Keratinocyte (primary cell): Measurements from ENCODE around the gene CFAP73. TPM values are rescaled to one million over a fixed set of nuclear protein-coding genes. Genes with fewer than 3 reads are reported as not detected.

Experiments used
- DNase-seq: peaks from one replicate; pipeline ENCODE4 v3.0.0-alpha.2; 2011; ENCODE audit warnings: low read depth, missing footprints, low spot score
- FAIRE-seq: peaks from 2 replicates; lab custom pipeline; 2011; peaks lifted over from hg19 to GRCh38; lab: Jason Lieb, UNC
- H2AFZ ChIP-seq: 2 replicates; pipeline ENCODE4 v1.6.0; 2012; ENCODE audit warnings: low read length, control low read depth, inconsistent platforms; ENCODE audit not compliant: control insufficient read depth
- H3K27ac ChIP-seq: 2 replicates; pipeline ENCODE4 v1.5.1; 2011; ENCODE audit warnings: low read length; ENCODE audit not compliant: control insufficient read depth, insufficient read depth
- H3K27me3 ChIP-seq: 3 replicates; pipeline ENCODE4 v1.6.0; 2011; ENCODE audit warnings: low read length; ENCODE audit not compliant: control insufficient read depth, insufficient read depth; ENCODE audit errors: extremely low read depth
- H3K36me3 ChIP-seq, 2 experiments: 2 replicates in 1 of 2; 3 replicates in 1 of 2; pipeline ENCODE4 v1.5.1; 2011; ENCODE audit warnings: low read length in 2 of 2, mild to moderate bottlenecking in 1 of 2; ENCODE audit not compliant: control insufficient read depth in 2 of 2, insufficient read depth in 2 of 2; ENCODE audit errors: extremely low read depth in 1 of 2
- H3K4me1 ChIP-seq: 3 replicates; pipeline ENCODE4 v1.5.1; 2011; ENCODE audit warnings: low read length; ENCODE audit not compliant: control insufficient read depth, insufficient read depth; ENCODE audit errors: extremely low read depth
- H3K4me2 ChIP-seq: 3 replicates; pipeline ENCODE4 v1.6.0; 2011; ENCODE audit warnings: low read depth, low read length; ENCODE audit not compliant: control insufficient read depth, insufficient read depth; ENCODE audit errors: extremely low read depth
- H3K4me3 ChIP-seq, 3 experiments: fragments of 200-600 bp in 1 of 3; sonication (generic) in 1 of 3; 2 replicates in 2 of 3; 3 replicates in 1 of 3; pipeline ENCODE4 v1.5.1; 2011 to 2016; ENCODE audit warnings: low read length in 3 of 3, mild to moderate bottlenecking in 3 of 3, control low read depth in 2 of 3, inconsistent platforms in 1 of 3, low read depth in 1 of 3, mixed read lengths in 1 of 3, mixed run types in 1 of 3, moderate library complexity in 1 of 3; ENCODE audit not compliant: control insufficient read depth in 2 of 3, insufficient read depth in 2 of 3; ENCODE audit errors: extremely low read depth in 1 of 3
- H3K79me2 ChIP-seq: 2 replicates; pipeline ENCODE4 v1.6.0; 2012; ENCODE audit warnings: low read length; ENCODE audit not compliant: control insufficient read depth, insufficient read depth
- H3K9ac ChIP-seq: 3 replicates; pipeline ENCODE4 v1.6.0; 2011; ENCODE audit warnings: low read length; ENCODE audit not compliant: control insufficient read depth, insufficient read depth; ENCODE audit errors: extremely low read depth
- H3K9me1 ChIP-seq: 3 replicates; pipeline ENCODE4 v1.6.0; 2011; ENCODE audit warnings: low read length; ENCODE audit not compliant: control insufficient read depth, insufficient read depth; ENCODE audit errors: extremely low read depth
- H3K9me3 ChIP-seq: 2 replicates; pipeline ENCODE4 v1.5.1; 2012; ENCODE audit warnings: low read depth, low read length; ENCODE audit not compliant: control insufficient read depth
- H4K20me1 ChIP-seq: 3 replicates; pipeline ENCODE4 v1.6.0; 2011; ENCODE audit warnings: low read length; ENCODE audit not compliant: control insufficient read depth, insufficient read depth; ENCODE audit errors: extremely low read depth
- EZH2 ChIP-seq: IDR thresholded peaks from one replicate; pipeline ENCODE4 v1.6.1; 2012; ENCODE audit warnings: inconsistent platforms, mild to moderate bottlenecking, low read length, moderate library complexity
- dilution Hi-C: fragments of 300-500 bp; cut with MboI; formaldehyde crosslinking; loops from one replicate; pipeline ENCODE4 v1.7.0; 2020; ENCODE audit warnings: low sequenced_read_pairs; ENCODE audit not compliant: extremely low pct_ligation_motif_present
- polyA plus RNA-seq, 5 experiments: library from polyadenylated mRNA; depleted of rRNA in 3 of 5; stranded (reverse) in 3 of 5; stranded (forward) in 1 of 5; unstranded in 1 of 5; fragments of >200 nt; gene quantifications; 1 replicate in 1 of 5; 2 replicates in 3 of 5; 3 replicates in 1 of 5; pipeline versions ENCODE4 v1.2.1 to v1.2.3, GENCODE V29; 2011 to 2012; ENCODE audit warnings: missing spikeins in 2 of 5, low read depth in 1 of 5, low replicate concordance in 1 of 5
- TF ChIP-seq, protein P1 (sequence below), 3 experiments: IDR thresholded peaks in 1 of 3; conservative IDR thresholded peaks in 1 of 3; optimal IDR thresholded peaks in 1 of 3; 2 replicates in 2 of 3; 3 replicates in 1 of 3; pipeline versions ENCODE3 to v1.5.1; 2011; ENCODE audit warnings: low read length in 3 of 3, mild to moderate bottlenecking in 3 of 3, moderate library complexity in 2 of 3, control low read depth in 1 of 3, inconsistent platforms in 1 of 3; ENCODE audit not compliant: insufficient read depth in 2 of 3; ENCODE audit errors: extremely low read depth in 1 of 3

Gene CFAP73
- polyA plus RNA-seq, 1 donor (not counting 4 experiments of a cell fraction or from before 2014, with no cell fraction given), result not detected

DNA sequence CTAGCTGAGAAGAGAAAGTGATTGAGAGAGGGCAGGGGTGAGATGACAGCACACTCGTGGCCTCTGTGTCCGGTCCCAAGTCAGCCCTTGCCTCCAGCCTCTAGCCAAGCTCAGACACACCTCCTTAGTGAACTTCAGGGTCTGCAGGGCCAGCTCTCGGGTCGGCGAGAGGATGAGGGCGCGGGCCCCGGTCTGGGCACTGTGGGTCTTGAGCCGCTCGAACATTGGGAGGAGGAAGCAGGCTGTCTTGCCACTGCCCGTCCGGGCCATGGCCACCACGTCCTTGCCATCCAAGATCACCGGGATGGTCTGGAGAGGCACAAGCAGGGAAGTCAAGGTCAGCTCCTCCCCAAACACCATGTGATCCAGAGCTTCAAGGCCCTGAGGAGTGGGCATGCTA, 29.5 kb downstream of the CFAP73 start:
- H3K9me1 ChIP-seq, result peaks cover 5% of the 10 kb centered on the region
- H3K4me1 ChIP-seq, result no peaks in the 10 kb centered on the region
- no peak overlapping the region for H3K9ac ChIP-seq
- H3K79me2 ChIP-seq, result peaks cover 33% of the 10 kb centered on the region
- no peaks in the 10 kb centered on the region for H3K9me3 ChIP-seq
- no peak overlapping the region for H3K4me2 ChIP-seq
- no peak for TF ChIP-seq EZH2
- TF ChIP-seq, protein P1, sequence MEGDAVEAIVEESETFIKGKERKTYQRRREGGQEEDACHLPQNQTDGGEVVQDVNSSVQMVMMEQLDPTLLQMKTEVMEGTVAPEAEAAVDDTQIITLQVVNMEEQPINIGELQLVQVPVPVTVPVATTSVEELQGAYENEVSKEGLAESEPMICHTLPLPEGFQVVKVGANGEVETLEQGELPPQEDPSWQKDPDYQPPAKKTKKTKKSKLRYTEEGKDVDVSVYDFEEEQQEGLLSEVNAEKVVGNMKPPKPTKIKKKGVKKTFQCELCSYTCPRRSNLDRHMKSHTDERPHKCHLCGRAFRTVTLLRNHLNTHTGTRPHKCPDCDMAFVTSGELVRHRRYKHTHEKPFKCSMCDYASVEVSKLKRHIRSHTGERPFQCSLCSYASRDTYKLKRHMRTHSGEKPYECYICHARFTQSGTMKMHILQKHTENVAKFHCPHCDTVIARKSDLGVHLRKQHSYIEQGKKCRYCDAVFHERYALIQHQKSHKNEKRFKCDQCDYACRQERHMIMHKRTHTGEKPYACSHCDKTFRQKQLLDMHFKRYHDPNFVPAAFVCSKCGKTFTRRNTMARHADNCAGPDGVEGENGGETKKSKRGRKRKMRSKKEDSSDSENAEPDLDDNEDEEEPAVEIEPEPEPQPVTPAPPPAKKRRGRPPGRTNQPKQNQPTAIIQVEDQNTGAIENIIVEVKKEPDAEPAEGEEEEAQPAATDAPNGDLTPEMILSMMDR (optimal IDR thresholded peaks at IDR 0.05 in 1 of 3, IDR thresholded peaks at IDR 0.05 in 1 of 3, conservative IDR thresholded peaks at IDR 0.05 in 1 of 3; ENCODE audit: extremely low read depth in 1 of 3, insufficient read depth in 2 of 3, low read length in 3 of 3), result no peak
- H2AFZ ChIP-seq, result no peak overlapping the region
- no peaks in the 10 kb centered on the region for H3K27me3 ChIP-seq
- dilution Hi-C loops, result no loop called here
- H3K27ac ChIP-seq, result no peak overlapping the region
- FAIRE-seq, result no peak
- H4K20me1 ChIP-seq, result peaks cover 2% of the 10 kb centered on the region
- no peak for DNase-seq
- peaks cover 39 to 40% of the 10 kb centered on the region in 2 experiments for H3K36me3 ChIP-seq
- H3K4me3 ChIP-seq, result no peak overlapping the region

DNA sequence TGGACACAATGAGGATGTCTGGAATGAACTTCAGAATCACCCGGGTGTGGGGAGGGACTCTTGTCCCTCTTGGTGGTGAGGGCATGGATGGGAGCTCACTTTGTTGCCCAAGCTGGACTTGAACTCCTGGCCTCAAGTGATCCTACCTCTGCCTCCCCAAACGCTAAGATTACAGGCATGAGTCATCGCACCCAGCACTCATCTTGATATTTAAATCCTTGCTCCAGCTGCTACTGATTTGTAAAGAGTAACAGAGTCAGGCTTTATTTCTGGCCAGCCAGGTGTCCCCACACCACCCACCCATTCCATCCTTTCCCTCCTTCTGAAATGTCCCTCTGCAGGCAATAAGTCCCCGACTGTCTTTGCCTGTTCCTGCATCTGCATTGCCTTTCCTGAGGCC, 30.8 kb downstream of the CFAP73 start:
- TF ChIP-seq, protein P1 (optimal IDR thresholded peaks at IDR 0.05 in 1 of 3, IDR thresholded peaks at IDR 0.05 in 1 of 3, conservative IDR thresholded peaks at IDR 0.05 in 1 of 3; ENCODE audit: extremely low read depth in 1 of 3, insufficient read depth in 2 of 3, low read length in 3 of 3), result no peak
- no peak for TF ChIP-seq EZH2
- H3K27me3 ChIP-seq, result no peaks in the 10 kb centered on the region
- H3K9me1 ChIP-seq, result peaks cover 5% of the 10 kb centered on the region
- no peak overlapping the region for H3K27ac ChIP-seq
- H3K9ac ChIP-seq, result no peak overlapping the region
- H3K79me2 ChIP-seq, result peaks cover 38% of the 10 kb centered on the region
- FAIRE-seq (no peak), DNase-seq (no peak)
- no peaks in the 10 kb centered on the region for H3K9me3 ChIP-seq
- dilution Hi-C loops, result no loop called here
- H2AFZ ChIP-seq, result no peak overlapping the region
- peaks cover 2% of the 10 kb centered on the region for H4K20me1 ChIP-seq
- H3K36me3 ChIP-seq, result peaks cover 34 to 35% of the 10 kb centered on the region in 2 experiments
- peaks cover 4% of the 10 kb centered on the region for H3K4me1 ChIP-seq
- H3K4me3 ChIP-seq, result no peak overlapping the region
- no peak overlapping the region for H3K4me2 ChIP-seq
